BLaER1 treated with 17β-estradiol and CSF1 and Interleukin-3, amounts not matched to agents 10 nM and 100 nM (cell line): Measurements from ENCODE around the gene RGS8.

Experiments
- H3K27ac ChIP-seq, 11 experiments: shearing (Covaris generic); formaldehyde crosslinking; 2 replicates each; pipeline ENCODE4 v1.8.1; 2022
- H3K27me3 ChIP-seq, 11 experiments: shearing (Covaris generic); formaldehyde crosslinking; 2 replicates each; pipeline ENCODE4 v1.8.1; 2022
- H3K36me3 ChIP-seq, 11 experiments: shearing (Covaris generic); formaldehyde crosslinking; 2 replicates each; pipeline ENCODE4 v1.8.1; 2022
- H3K4me1 ChIP-seq, 10 experiments: shearing (Covaris generic); formaldehyde crosslinking; 2 replicates each; pipeline ENCODE4 v1.8.1; 2022
- H3K4me2 ChIP-seq, 11 experiments: shearing (Covaris generic); formaldehyde crosslinking; 2 replicates each; pipeline ENCODE4 v1.8.1; 2022
- H3K4me3 ChIP-seq, 10 experiments: shearing (Covaris generic); formaldehyde crosslinking; 2 replicates each; pipeline ENCODE4 v1.8.1; 2022
- H3K9ac ChIP-seq, 11 experiments: shearing (Covaris generic); formaldehyde crosslinking; 2 replicates each; pipeline ENCODE4 v1.8.1; 2022
- H3K9me3 ChIP-seq, 11 experiments: shearing (Covaris generic); formaldehyde crosslinking; replicated peaks in 1 of 11; 2 replicates each; pipeline ENCODE4 v1.8.1; 2022
- H4K20me1 ChIP-seq, 11 experiments: shearing (Covaris generic); formaldehyde crosslinking; 2 replicates each; pipeline ENCODE4 v1.8.1; 2022
- Cebpa-rat ChIP-seq, 11 experiments: shearing (Covaris generic); IDR thresholded peaks; 2 replicates each; pipeline ENCODE4 v1.8.1; 2022

The RGS8 gene, protein sequence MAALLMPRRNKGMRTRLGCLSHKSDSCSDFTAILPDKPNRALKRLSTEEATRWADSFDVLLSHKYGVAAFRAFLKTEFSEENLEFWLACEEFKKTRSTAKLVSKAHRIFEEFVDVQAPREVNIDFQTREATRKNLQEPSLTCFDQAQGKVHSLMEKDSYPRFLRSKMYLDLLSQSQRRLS

DNA sequence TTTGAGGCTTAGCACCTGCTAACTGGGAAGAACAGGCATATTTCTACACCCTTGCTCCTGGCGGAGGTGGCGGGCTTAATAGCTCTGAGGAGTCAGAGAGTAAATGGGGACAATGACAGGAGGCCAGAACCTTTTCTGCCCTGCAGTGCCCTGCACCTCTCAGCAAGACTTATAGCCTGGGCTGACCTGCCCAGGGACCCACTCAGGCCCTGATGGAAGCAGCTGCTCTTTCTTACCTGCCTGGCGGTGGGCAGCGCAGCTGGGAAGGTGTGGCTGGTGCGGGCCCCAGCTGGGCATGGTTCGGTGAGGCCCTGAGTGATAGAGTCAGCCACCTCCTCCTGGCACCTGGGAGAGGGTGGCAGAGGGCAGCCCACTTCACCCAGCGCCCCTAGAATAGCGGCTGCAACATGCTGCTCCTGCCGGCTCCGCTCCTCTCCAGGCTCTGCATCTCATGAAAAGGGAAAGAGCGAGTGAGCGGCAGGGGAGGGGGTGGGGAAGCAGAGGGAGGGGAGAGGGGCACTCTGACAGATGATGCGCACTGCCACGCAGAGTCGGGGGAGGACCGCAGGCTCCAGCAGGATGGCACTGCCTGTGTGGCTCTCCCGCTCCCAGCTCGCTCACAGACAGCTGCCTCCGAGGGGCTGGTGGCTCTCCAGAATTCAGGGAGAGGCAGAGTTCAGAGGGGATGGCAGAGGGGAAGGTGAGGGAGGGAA lies at the start of gene RGS8:
Gene RGS8, minus strand, starts transcription at position 472 of the 713 bp plus-strand sequence. CDS start 14,938 bp downstream, outside the sequence.
- H3K27me3 ChIP-seq = no peaks in the 10 kb centered on the region
- no peaks in the 10 kb centered on the region for H4K20me1 ChIP-seq
- H3K4me1 ChIP-seq = peaks cover 8 to 28% (median 11%) of the 10 kb centered on the region in 10 experiments; a peak in 18 of 20 replicates
- no peaks in the 10 kb centered on the region for H3K9me3 ChIP-seq
- TF ChIP-seq Cebpa-rat (IDR thresholded peaks at IDR 0.05) = no peak
- H3K9ac ChIP-seq = no peak within 1 kb of the TSS
- H3K27ac ChIP-seq = no peak within 1 kb of the TSS
- H3K36me3 ChIP-seq = no peaks in the 10 kb centered on the region
- peak within 1 kb of the TSS in 10 of 11 experiments; percentile 5 to 54 (median 26); a peak in 14 of 22 replicates for H3K4me2 ChIP-seq
- H3K4me3 ChIP-seq = no peak within 1 kb of the TSS

GRCh38 chr1:182731852-182732575 lies 47.6 kb upstream of the RGS8 start:
- Histone ChIP-seq H3K36me3 (no peaks in the 10 kb centered on the region), H3K27ac (no peak overlapping the region), H3K9me3 (peaks cover 0 to 7% (median 4%) of the 10 kb centered on the region in 11 experiments; a peak in 5 of 22 replicates), H3K4me1 (peaks cover 0 to 12% (median 6%) of the 10 kb centered on the region in 10 experiments; a peak in 15 of 20 replicates), H3K9ac (no peak overlapping the region), H3K4me2 (no peak overlapping the region), H3K4me3 (no peak overlapping the region), H3K27me3 (no peaks in the 10 kb centered on the region), H4K20me1 (no peaks in the 10 kb centered on the region)
- TF ChIP-seq Cebpa-rat (IDR thresholded peaks at IDR 0.05) = no peak

DNA sequence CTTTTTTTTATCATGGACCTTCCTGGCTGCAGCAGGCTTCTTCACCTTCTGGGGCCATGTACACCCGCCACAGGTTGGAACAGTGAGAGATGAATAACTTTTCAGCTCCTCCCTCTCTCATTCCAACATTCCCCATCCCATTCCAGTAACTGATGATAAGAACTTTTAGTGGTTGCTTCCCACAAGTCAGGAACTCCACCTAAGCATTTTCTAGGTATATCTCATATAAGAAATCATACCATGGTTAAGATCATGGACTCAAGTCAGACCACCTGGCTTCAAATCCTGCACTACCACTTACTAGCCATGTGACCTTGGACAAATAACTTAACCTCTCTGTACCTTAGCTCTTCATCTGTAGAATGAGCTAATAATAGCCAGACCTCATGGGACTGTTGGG lies 42.5 kb upstream of the RGS8 start:
- Histone ChIP-seq H3K4me1 (peaks cover 0 to 26% (median 16%) of the 10 kb centered on the region in 10 experiments; a peak in 18 of 20 replicates), H3K27me3 (no peaks in the 10 kb centered on the region), H3K9ac (no peak overlapping the region), H3K27ac (no peak overlapping the region), H3K9me3 (no peaks in the 10 kb centered on the region), H3K4me3 (no peak overlapping the region), H3K4me2 (no peak overlapping the region), H3K36me3 (no peaks in the 10 kb centered on the region), H4K20me1 (no peaks in the 10 kb centered on the region)
- no peak for TF ChIP-seq Cebpa-rat (IDR thresholded peaks at IDR 0.05)

- H4K20me1 ChIP-seq = no peaks in the 10 kb centered on the region
- TF ChIP-seq Cebpa-rat (IDR thresholded peaks at IDR 0.05) = no peak
- no peak overlapping the region for H3K9ac ChIP-seq
- peaks cover 0 to 26% (median 16%) of the 10 kb centered on the region in 10 experiments; a peak in 18 of 20 replicates for H3K4me1 ChIP-seq
- no peaks in the 10 kb centered on the region for H3K36me3 ChIP-seq
- no peaks in the 10 kb centered on the region for H3K9me3 ChIP-seq
- H3K4me3 ChIP-seq = no peak overlapping the region
- peak overlapping the region in 3 of 11 experiments; percentile 2 to 18 (median 13); a peak in 1 of 22 replicates for H3K27ac ChIP-seq
- H3K4me2 ChIP-seq = peak overlapping the region in 9 of 11 experiments; percentile 9 to 70 (median 55); a peak in 15 of 22 replicates
- no peaks in the 10 kb centered on the region for H3K27me3 ChIP-seq
Measured at GRCh38 chr1:182725259-182726255, 41.2 kb upstream of the RGS8 start.

DNA sequence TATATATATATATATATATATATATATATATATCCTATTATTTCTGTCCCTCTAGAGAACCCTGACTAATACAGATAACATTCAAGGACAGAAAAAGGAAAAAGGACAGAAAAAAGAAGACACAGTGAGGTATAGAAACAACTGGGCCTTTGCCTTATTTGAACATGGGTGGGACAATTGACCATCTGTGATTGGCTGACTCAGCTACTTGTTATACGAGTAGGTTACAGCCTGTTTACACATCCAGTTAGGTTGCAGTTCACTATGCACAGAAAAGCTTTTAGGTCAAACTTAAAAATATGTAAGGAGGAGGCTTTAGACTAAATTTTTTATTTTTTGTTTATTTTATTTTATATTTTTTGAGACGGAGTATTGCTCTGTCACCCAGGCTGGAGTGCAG lies 39.8 kb upstream of the RGS8 start:
- TF ChIP-seq Cebpa-rat (IDR thresholded peaks at IDR 0.05) = no peak
- H3K4me3 ChIP-seq = no peak overlapping the region
- H3K36me3 ChIP-seq = no peaks in the 10 kb centered on the region
- H4K20me1 ChIP-seq = no peaks in the 10 kb centered on the region
- H3K4me1 ChIP-seq = peaks cover 0 to 16% (median 10%) of the 10 kb centered on the region in 10 experiments; a peak in 15 of 20 replicates
- no peaks in the 10 kb centered on the region for H3K27me3 ChIP-seq
- no peak overlapping the region for H3K9ac ChIP-seq
- no peaks in the 10 kb centered on the region for H3K9me3 ChIP-seq
- H3K27ac ChIP-seq = no peak overlapping the region
- H3K4me2 ChIP-seq = no peak overlapping the region

DNA sequence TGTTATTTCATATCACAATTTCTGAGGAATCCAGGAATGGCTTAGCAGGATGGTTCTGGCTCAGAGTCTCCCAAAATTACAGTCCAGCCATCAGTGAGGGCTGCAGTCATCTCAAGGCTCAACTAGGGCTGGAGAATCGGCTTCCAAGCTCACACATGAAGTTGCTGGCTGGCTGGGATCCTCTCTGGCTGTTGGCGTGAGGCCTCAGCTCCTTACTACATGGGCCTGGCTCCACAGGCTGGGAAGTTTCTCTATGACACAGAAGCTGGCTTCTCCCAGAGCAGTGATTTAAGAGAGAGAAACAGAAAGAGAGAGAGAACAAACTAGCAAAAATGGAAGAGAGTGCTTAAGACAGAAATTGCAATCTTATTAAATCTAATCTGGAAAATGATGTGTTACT lies 38.8 kb upstream of the RGS8 start:
- Histone ChIP-seq H3K36me3 (no peaks in the 10 kb centered on the region), H3K27me3 (no peaks in the 10 kb centered on the region), H3K9ac (no peak overlapping the region), H3K4me1 (peaks cover 0 to 14% (median 10%) of the 10 kb centered on the region in 10 experiments; a peak in 15 of 20 replicates), H3K27ac (no peak overlapping the region), H3K4me2 (no peak overlapping the region), H3K4me3 (no peak overlapping the region), H4K20me1 (no peaks in the 10 kb centered on the region), H3K9me3 (no peaks in the 10 kb centered on the region)
- TF ChIP-seq Cebpa-rat (IDR thresholded peaks at IDR 0.05) = no peak

GRCh38 chr1:182721525-182721924 lies 37.1 kb upstream of the RGS8 start:
- Histone ChIP-seq H3K27ac (no peak overlapping the region), H3K36me3 (no peaks in the 10 kb centered on the region), H3K27me3 (no peaks in the 10 kb centered on the region), H3K4me3 (no peak overlapping the region), H3K4me1 (peaks cover 8 to 24% (median 20%) of the 10 kb centered on the region in 10 experiments; a peak in 19 of 20 replicates), H3K4me2 (no peak overlapping the region), H3K9me3 (no peaks in the 10 kb centered on the region), H3K9ac (no peak overlapping the region), H4K20me1 (no peaks in the 10 kb centered on the region)
- TF ChIP-seq Cebpa-rat (IDR thresholded peaks at IDR 0.05) = no peak

- no peak overlapping the region for H3K27ac ChIP-seq
- no peak overlapping the region for H3K4me2 ChIP-seq
- peaks cover 8 to 24% (median 20%) of the 10 kb centered on the region in 10 experiments; a peak in 19 of 20 replicates for H3K4me1 ChIP-seq
- no peaks in the 10 kb centered on the region for H4K20me1 ChIP-seq
- no peaks in the 10 kb centered on the region for H3K27me3 ChIP-seq
- no peak overlapping the region for H3K4me3 ChIP-seq
- no peak for TF ChIP-seq Cebpa-rat (IDR thresholded peaks at IDR 0.05)
- H3K36me3 ChIP-seq = no peaks in the 10 kb centered on the region
- H3K9ac ChIP-seq = no peak overlapping the region
- no peaks in the 10 kb centered on the region for H3K9me3 ChIP-seq
Measured at GRCh38 chr1:182720463-182720862, 36.1 kb upstream of the RGS8 start.
